ENCODE results near the gene TNIK. TPM values are rescaled to one million over a fixed set of nuclear protein-coding genes. Genes with fewer than 3 reads are reported as not detected.

TNIK gene
- total RNA-seq, 1 donor from 2014 or later: 17.0 TPM

GRCh38 chr3:171323938-171324536 is 136.2 kb downstream of the TNIK start:
- H3K27me3 ChIP-seq (ENCODE audit: control insufficient read depth, insufficient read depth, low read length): no peaks in the 10 kb centered on the region
- no peak overlapping the region for H3K4me3 ChIP-seq (ENCODE audit: low read depth, low read length)
- no peak for TF ChIP-seq CTCF (IDR thresholded peaks at IDR 0.05; ENCODE audit: insufficient read depth, low read length, poor library complexity, severe bottlenecking)
- H3K36me3 ChIP-seq (ENCODE audit: control insufficient read depth, insufficient read depth, low read length): no peaks in the 10 kb centered on the region
- no peak for DNase-seq (ENCODE audit: low read depth)

GRCh38 chr3:171321559-171322360 is 138.4 kb downstream of the TNIK start:
- H3K27me3 ChIP-seq (ENCODE audit: control insufficient read depth, insufficient read depth, low read length): no peaks in the 10 kb centered on the region
- no peak overlapping the region for H3K4me3 ChIP-seq (ENCODE audit: low read depth, low read length)
- DNase-seq (ENCODE audit: low read depth): no peak
- no peaks in the 10 kb centered on the region for H3K36me3 ChIP-seq (ENCODE audit: control insufficient read depth, insufficient read depth, low read length)
- no peak for TF ChIP-seq CTCF (IDR thresholded peaks at IDR 0.05; ENCODE audit: insufficient read depth, low read length, poor library complexity, severe bottlenecking)

- DNase-seq (ENCODE audit: low read depth): no peak
- Histone ChIP-seq H3K27me3 (ENCODE audit: control insufficient read depth, insufficient read depth, low read length) (no peaks in the 10 kb centered on the region), H3K4me3 (ENCODE audit: low read depth, low read length) (no peak overlapping the region), H3K36me3 (ENCODE audit: control insufficient read depth, insufficient read depth, low read length) (no peaks in the 10 kb centered on the region)
- no peak for TF ChIP-seq CTCF (IDR thresholded peaks at IDR 0.05; ENCODE audit: insufficient read depth, low read length, poor library complexity, severe bottlenecking)
These were observed 139.3 kb downstream of the TNIK start for GRCh38 chr3:171320750-171321558.

GRCh38 chr3:171317171-171317570 is 143.0 kb downstream of the TNIK start:
- Histone ChIP-seq H3K4me3 (ENCODE audit: low read depth, low read length) (no peak overlapping the region), H3K27me3 (ENCODE audit: control insufficient read depth, insufficient read depth, low read length) (no peaks in the 10 kb centered on the region), H3K36me3 (ENCODE audit: control insufficient read depth, insufficient read depth, low read length) (no peaks in the 10 kb centered on the region)
- no peak for DNase-seq (ENCODE audit: low read depth)
- TF ChIP-seq CTCF (IDR thresholded peaks at IDR 0.05; ENCODE audit: insufficient read depth, low read length, poor library complexity, severe bottlenecking): no peak

- Histone ChIP-seq H3K4me3 (ENCODE audit: low read depth, low read length) (no peak overlapping the region), H3K27me3 (ENCODE audit: control insufficient read depth, insufficient read depth, low read length) (no peaks in the 10 kb centered on the region), H3K36me3 (ENCODE audit: control insufficient read depth, insufficient read depth, low read length) (no peaks in the 10 kb centered on the region)
- no peak for DNase-seq (ENCODE audit: low read depth)
- no peak for TF ChIP-seq CTCF (IDR thresholded peaks at IDR 0.05; ENCODE audit: insufficient read depth, low read length, poor library complexity, severe bottlenecking)
These were observed 144.3 kb downstream of the TNIK start for GRCh38 chr3:171315919-171316318.

Measured in kidney epithelial cell (primary cell).